Measurements from ENCODE around the gene PCK2. TPM values are rescaled to one million over a fixed set of nuclear protein-coding genes. Genes with fewer than 3 reads are reported as not detected.
A peak's percentile ranks its signal among the peaks of the same experiment; 100 is the strongest.

Gene PCK2
- total and polyA plus RNA-seq, 2 experiments from 2014 or later = 68.7 to 88.8 TPM

- no peak overlapping the region for H2AFZ ChIP-seq
- H3K4me2 ChIP-seq = no peak overlapping the region
- H4K20me1 ChIP-seq (ENCODE audit: insufficient read depth, poor library complexity, severe bottlenecking) = no peaks in the 10 kb centered on the region
- H3K36me3 ChIP-seq (replicated peaks; ENCODE audit: insufficient read depth, low read depth) = no peaks in the 10 kb centered on the region
- no peaks in the 10 kb centered on the region for H3K27me3 ChIP-seq
- no peak overlapping the region for H3K27ac ChIP-seq
- H3K9me2 ChIP-seq (replicated peaks; ENCODE audit: insufficient read depth) = no peaks in the 10 kb centered on the region
- H3K4me3 ChIP-seq = no peak overlapping the region
- peaks cover 7% of the 10 kb centered on the region for H3K4me1 ChIP-seq (ENCODE audit: insufficient read depth)
- no peak for DNase-seq (ENCODE audit: low spot score)
- peaks cover 27% of the 10 kb centered on the region for H3K79me2 ChIP-seq
- H3K9me3 ChIP-seq (ENCODE audit: low read depth) = no peaks in the 10 kb centered on the region
- TF ChIP-seq CTCF (IDR thresholded peaks at IDR 0.05; ENCODE audit: poor library complexity) (no peak), EZH2phosphoT487 (IDR thresholded peaks at IDR 0.05; ENCODE audit: low read depth, severe bottlenecking, unreplicated experiment) (no peak), EZH2 (IDR thresholded peaks at IDR 0.05; ENCODE audit: borderline replicate concordance) (no peak)
- 100% methylated on average over 1 of the region's 1 CpG for WGBS (ENCODE audit: low lambda C conversion rate, missing lambda C conversion rate)
Measured at GRCh38 chr14:24133735-24134134, 39.6 kb downstream of the PCK2 start.

- peak overlapping the region; percentile 63 for H3K27ac ChIP-seq
- H2AFZ ChIP-seq = peak overlapping the region; percentile 80
- H3K4me1 ChIP-seq (ENCODE audit: insufficient read depth) = peaks cover 7% of the 10 kb centered on the region
- no peaks in the 10 kb centered on the region for H3K9me3 ChIP-seq (ENCODE audit: low read depth)
- H3K9me2 ChIP-seq (replicated peaks; ENCODE audit: insufficient read depth) = no peaks in the 10 kb centered on the region
- peaks cover 43% of the 10 kb centered on the region for H3K79me2 ChIP-seq
- peak overlapping the region; percentile 88 for H3K4me2 ChIP-seq
- no peak for TF ChIP-seq EZH2phosphoT487 (IDR thresholded peaks at IDR 0.05; ENCODE audit: low read depth, severe bottlenecking, unreplicated experiment)
- TF ChIP-seq CTCF (IDR thresholded peaks at IDR 0.05; ENCODE audit: poor library complexity) = no peak
- TF ChIP-seq EZH2 (IDR thresholded peaks at IDR 0.05; ENCODE audit: borderline replicate concordance) = no peak
- H3K36me3 ChIP-seq (replicated peaks; ENCODE audit: insufficient read depth, low read depth) = no peaks in the 10 kb centered on the region
- DNase-seq (ENCODE audit: low spot score) = no peak
- H4K20me1 ChIP-seq (ENCODE audit: insufficient read depth, poor library complexity, severe bottlenecking) = peaks cover 3% of the 10 kb centered on the region
- H3K27me3 ChIP-seq = no peaks in the 10 kb centered on the region
- WGBS (ENCODE audit: low lambda C conversion rate, missing lambda C conversion rate) = 6% methylated on average over 9 of the region's 9 CpGs
- H3K4me3 ChIP-seq = peak overlapping the region; percentile 35
Measured at GRCh38 chr14:24135584-24135833, 41.4 kb downstream of the PCK2 start.

- Histone ChIP-seq H3K4me1 (ENCODE audit: insufficient read depth) (peaks cover 7% of the 10 kb centered on the region), H3K36me3 (replicated peaks; ENCODE audit: insufficient read depth, low read depth) (no peaks in the 10 kb centered on the region), H3K9me2 (replicated peaks; ENCODE audit: insufficient read depth) (no peaks in the 10 kb centered on the region), H3K9me3 (ENCODE audit: low read depth) (no peaks in the 10 kb centered on the region), H3K79me2 (peaks cover 43% of the 10 kb centered on the region), H3K4me3 (peak within 1 kb of the TSS; percentile 95), H2AFZ (peak within 1 kb of the TSS; percentile 93), H3K27me3 (no peaks in the 10 kb centered on the region), H3K4me2 (peak within 1 kb of the TSS; percentile 97), H4K20me1 (ENCODE audit: insufficient read depth, poor library complexity, severe bottlenecking) (peaks cover 3% of the 10 kb centered on the region), H3K27ac (peak within 1 kb of the TSS; percentile 89)
- DNase-seq (ENCODE audit: low spot score) = peak; percentile 97
- TF ChIP-seq EZH2phosphoT487 (IDR thresholded peaks at IDR 0.05; ENCODE audit: low read depth, severe bottlenecking, unreplicated experiment) = no peak
- TF ChIP-seq CTCF (IDR thresholded peaks at IDR 0.05; ENCODE audit: poor library complexity) = no peak
- no peak for TF ChIP-seq EZH2 (IDR thresholded peaks at IDR 0.05; ENCODE audit: borderline replicate concordance)
- WGBS (ENCODE audit: low lambda C conversion rate, missing lambda C conversion rate) = under 1% methylated on average over 21 of the region's 75 CpGs
Measured at GRCh38 chr14:24135834-24136683, 41.9 kb downstream of the PCK2 start, which contains the start of gene PSME1. Gene PSME1 (plus strand): TSS chr14:24136194. CDS start chr14:24136263, 69 bp downstream.
